Renal cortex interstitium (tissue), 11 donors: ENCODE data around the gene DNAJC27. TPM values are rescaled to one million over a fixed set of nuclear protein-coding genes. Genes with fewer than 3 reads are reported as not detected.

Experiments used
- DNase-seq, 11 donors: peaks; one replicate each; pipeline ENCODE4 v3.0.0-alpha.2; 2013; ENCODE audit warnings: low read depth in 9 of 11, low spot score in 4 of 11; ENCODE audit errors: extremely low read depth in 1 of 11
- polyA plus RNA-seq, 3 donors: library from polyadenylated mRNA; unstranded; fragments of 120-200 nt; gene quantifications; one replicate each; pipeline ENCODE4 v1.2.1, GENCODE V29; 2013; ENCODE audit not compliant: insufficient read length in 3 of 3

The DNAJC27 gene
- polyA plus RNA-seq, 3 donors, result 8.5 to 10.9 (median 9.2) TPM

- DNase-seq, result no peak
Observed at GRCh38 chr2:24937236-24937635, 34.5 kb downstream of the DNAJC27 start.

GRCh38 chr2:24935145-24935544 lies 36.6 kb downstream of the DNAJC27 start:
- DNase-seq, result no peak

GRCh38 chr2:24932715-24933114 lies 39.0 kb downstream of the DNAJC27 start:
- DNase-seq, result no peak

DNA sequence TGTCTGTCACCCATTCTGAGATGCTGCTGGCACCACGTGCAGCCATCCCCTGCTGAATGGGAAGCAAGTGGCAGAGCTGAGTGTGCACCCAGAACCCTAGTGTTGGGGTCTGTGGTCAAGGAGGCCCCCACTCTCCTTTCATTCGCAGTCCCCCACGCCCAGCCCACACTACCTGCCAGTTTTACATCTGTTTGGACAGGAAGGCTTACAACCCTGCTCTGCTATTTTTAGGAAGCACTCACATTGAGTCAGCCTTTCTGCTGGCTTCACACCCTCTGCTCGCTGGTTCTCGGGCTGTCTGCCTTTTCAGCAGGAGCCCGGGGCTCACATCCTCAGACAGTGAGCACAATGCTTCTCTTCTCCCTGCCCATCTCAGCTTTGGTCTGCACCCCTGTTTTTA lies 41.0 kb downstream of the DNAJC27 start:
- DNase-seq, result no peak

DNA sequence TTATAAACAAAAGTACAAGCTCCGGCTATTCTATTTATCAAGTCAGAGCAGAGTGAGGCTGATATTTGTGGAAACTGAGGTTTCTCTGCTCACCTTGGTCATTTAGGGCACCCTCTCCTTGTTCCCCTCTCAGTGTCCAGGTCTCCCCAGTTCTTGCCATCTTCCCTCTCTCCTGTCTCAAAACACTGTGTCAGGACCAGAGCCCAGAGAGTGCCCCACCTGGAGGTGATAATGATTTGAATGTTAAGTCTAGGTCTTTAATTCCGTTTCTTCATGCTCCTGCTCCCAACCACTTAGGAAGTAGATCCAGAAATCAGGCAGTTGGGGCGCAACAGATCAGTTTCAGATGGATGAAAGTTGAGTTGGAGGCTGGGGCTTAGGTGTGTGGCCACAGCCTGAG lies 42.5 kb downstream of the DNAJC27 start:
- DNase-seq, result no peak

- DNase-seq, result no peak
Observed at GRCh38 chr2:24928036-24928435, 43.7 kb downstream of the DNAJC27 start.

GRCh38 chr2:24926602-24927252 lies 45.0 kb downstream of the DNAJC27 start:
- DNase-seq, result peak in 4 of 11 donors; percentile 18 to 31 (median 22)

DNA sequence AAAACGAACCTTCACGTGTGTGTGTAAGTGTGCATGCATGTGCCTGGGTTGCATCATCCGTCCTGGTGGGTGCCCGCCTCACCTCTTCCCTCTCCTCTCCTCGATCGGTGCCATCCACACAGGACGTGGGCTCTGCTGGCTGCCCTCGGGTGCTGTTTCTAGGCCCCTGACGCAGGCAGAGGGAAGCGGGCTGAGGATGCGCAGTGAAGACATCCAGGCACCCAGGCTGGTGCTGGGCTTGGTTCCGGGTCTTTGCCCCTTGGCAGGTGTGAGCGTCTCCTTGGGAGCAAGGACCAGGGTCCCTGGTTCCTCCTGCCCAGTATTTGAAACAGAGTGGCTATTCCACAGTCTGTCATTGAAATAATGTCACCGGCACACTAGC lies 45.5 kb downstream of the DNAJC27 start:
- DNase-seq, result no peak

DNA sequence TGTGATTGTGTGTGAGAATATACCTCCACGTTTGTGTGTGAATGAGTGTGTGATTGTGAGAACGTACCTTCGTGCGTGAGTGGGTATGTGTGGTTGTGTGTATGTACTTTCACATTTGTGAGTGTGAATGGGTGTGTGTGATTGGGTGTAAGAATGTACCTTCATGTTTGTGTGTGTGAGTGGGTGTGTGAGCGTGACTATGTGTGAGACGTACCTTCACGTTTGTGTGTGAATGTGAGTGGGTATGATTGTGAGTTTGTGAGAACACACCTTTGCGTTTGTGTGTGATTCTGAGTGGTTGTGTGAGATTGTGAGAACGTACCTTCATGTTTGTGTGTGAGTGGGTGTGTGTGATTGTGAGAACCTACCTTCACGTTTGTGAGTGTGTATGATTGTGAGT lies 45.9 kb downstream of the DNAJC27 start:
- DNase-seq, result no peak

- DNase-seq, result no peak
Observed at GRCh38 chr2:24924732-24925131, 47.0 kb downstream of the DNAJC27 start.

DNA sequence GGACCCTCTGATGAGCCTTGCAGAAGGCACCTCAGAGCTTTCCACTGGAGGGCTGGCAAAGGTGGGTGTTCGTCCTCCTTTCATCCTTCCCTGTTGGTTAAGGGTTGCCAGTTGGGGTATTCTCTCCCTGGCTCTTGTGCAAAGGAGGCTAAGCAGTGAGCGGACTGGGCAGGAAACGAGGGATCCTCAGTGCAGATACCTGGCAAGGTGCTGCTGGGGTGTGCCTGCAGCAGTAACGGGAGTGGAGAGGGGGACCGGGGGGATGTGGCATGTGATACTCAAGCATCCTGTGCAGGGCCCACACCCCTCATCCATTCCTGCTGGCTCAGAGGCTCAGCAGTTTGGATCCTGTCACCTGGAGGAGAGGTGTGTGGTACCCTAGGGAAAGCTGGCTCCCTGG lies 47.5 kb downstream of the DNAJC27 start:
- no peak for DNase-seq

- no peak for DNase-seq
Observed at GRCh38 chr2:24923106-24923505, 48.6 kb downstream of the DNAJC27 start.

DNA sequence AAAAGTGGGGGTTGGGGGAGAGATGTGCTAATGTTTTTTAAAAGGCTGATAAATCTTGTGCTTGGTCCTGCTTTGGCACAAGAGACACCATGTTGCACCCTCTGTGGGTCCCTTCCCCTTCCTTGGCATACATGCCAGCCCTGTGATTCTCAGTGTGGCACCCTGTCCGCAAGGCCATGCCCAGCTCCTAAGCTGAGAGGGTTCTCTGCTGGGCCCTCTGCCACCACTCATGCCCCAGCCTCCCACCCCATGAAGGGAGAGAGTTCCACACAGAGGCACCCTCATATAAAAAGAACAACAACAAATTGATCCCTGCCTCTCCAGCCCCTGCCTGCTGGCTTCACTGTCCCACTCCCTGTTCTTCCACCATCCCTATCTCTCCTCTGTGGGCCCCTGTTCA lies 49.2 kb downstream of the DNAJC27 start:
- DNase-seq, result no peak

- DNase-seq, result no peak
Observed at GRCh38 chr2:24920809-24921441, 50.8 kb downstream of the DNAJC27 start.

GRCh38 chr2:24920098-24920808 lies 51.5 kb downstream of the DNAJC27 start, which contains the start of gene ADCY3:
Gene ADCY3 (minus strand): TSS chr2:24920237. CDS start chr2:24918987, 1,250 bp downstream.
- DNase-seq, result peak in 5 of 11 donors; percentile 12 to 45 (median 26)

DNA sequence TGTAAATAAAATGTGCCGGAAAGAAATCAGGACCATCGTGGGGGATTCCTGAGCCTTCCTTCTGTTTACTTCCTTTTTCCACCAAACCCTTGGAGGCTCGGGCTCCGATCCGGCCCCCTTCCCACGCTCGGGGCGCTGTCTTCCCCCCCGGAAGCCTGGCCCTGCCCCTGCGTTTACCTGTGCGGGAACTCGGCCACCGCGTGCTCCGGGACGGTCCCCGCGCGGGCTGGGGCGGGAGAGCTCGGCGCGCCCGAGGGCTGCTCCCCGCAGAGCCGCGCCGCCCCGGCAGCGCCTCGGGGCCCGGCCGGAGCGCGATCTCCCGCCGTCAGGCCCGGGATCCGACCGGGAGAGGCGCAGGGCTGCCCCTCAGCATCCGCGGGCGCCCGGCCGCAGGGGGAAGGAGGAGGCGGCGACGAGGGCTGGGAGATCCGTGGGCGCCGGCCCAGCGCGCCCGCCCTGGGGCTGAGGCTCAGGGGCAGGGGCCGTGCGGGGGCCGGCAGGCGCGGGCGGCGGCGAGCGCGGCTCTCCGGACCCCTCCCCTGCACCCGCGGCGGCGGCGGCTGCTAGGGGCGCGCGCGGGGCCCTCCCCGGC lies 52.2 kb downstream of the DNAJC27 start:
- DNase-seq, result peak in 5 of 11 donors; percentile 8 to 26 (median 14)

GRCh38 chr2:24919037-24919505 lies 52.7 kb downstream of the DNAJC27 start:
- peak in 2 of 11 donors; percentile 3 to 5 for DNase-seq

GRCh38 chr2:24918326-24919036 lies 53.3 kb downstream of the DNAJC27 start:
- DNase-seq, result no peak

- DNase-seq, result no peak
Observed at GRCh38 chr2:24917731-24918325, 53.9 kb downstream of the DNAJC27 start.
